GM10248 (cell line): ENCODE data around the gene TNFSF9.
A peak's percentile ranks its signal among the peaks of the same experiment; 100 is the strongest.
"Not testable (repeated sequence)": the region's sequence is repeated elsewhere in the genome, so short reads cannot be mapped to it uniquely, and the experiment has no call there.

Source experiments
- CTCF ChIA-PET: fragments of 300-600 bp; sonication (Branson Sonifier 250); formaldehyde crosslinking; extraction: SDS; loops from one replicate; lab custom pipeline; 2021; ENCODE audit warnings: antibody characterized with exemption; lab: Yijun Ruan, JAX
- POLR2A ChIA-PET: fragments of 350-650 bp; sonication (Branson Sonifier 250); formaldehyde crosslinking; extraction: SDS; loops from one replicate; lab custom pipeline; 2020; ENCODE audit warnings: antibody characterized with exemption; lab: Yijun Ruan, JAX
- DNase-seq: peaks from one replicate; pipeline ENCODE4 v3.0.0; 2012; ENCODE audit errors: extremely low spot score
- TF ChIP-seq, protein P1 (sequence below): IDR thresholded peaks from 2 replicates; pipeline ENCODE4 v1.5.1; 2012; ENCODE audit warnings: mild to moderate bottlenecking, low read depth; ENCODE audit errors: extremely low read depth, missing control alignments, control extremely low read depth

The TNFSF9 gene

GRCh38 chr19:6498294-6499036 is 32.4 kb upstream of the TNFSF9 start:
- no peak for DNase-seq
- POLR2A ChIA-PET = interaction anchor here (0.9 kb wide), 1 partner anchor 32 kb away, joined by 6 read pairs; the partner anchor contains the start of gene TNFSF9
- CTCF ChIA-PET = interaction anchor here (1.4 to 4.6 kb wide), 4 partner anchors 9 to 18 kb away, joined by 4 to 33 read pairs (median 6); partner anchors contain the start of gene DENND1C
- TF ChIP-seq, protein P1, sequence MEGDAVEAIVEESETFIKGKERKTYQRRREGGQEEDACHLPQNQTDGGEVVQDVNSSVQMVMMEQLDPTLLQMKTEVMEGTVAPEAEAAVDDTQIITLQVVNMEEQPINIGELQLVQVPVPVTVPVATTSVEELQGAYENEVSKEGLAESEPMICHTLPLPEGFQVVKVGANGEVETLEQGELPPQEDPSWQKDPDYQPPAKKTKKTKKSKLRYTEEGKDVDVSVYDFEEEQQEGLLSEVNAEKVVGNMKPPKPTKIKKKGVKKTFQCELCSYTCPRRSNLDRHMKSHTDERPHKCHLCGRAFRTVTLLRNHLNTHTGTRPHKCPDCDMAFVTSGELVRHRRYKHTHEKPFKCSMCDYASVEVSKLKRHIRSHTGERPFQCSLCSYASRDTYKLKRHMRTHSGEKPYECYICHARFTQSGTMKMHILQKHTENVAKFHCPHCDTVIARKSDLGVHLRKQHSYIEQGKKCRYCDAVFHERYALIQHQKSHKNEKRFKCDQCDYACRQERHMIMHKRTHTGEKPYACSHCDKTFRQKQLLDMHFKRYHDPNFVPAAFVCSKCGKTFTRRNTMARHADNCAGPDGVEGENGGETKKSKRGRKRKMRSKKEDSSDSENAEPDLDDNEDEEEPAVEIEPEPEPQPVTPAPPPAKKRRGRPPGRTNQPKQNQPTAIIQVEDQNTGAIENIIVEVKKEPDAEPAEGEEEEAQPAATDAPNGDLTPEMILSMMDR = no peak

DNA sequence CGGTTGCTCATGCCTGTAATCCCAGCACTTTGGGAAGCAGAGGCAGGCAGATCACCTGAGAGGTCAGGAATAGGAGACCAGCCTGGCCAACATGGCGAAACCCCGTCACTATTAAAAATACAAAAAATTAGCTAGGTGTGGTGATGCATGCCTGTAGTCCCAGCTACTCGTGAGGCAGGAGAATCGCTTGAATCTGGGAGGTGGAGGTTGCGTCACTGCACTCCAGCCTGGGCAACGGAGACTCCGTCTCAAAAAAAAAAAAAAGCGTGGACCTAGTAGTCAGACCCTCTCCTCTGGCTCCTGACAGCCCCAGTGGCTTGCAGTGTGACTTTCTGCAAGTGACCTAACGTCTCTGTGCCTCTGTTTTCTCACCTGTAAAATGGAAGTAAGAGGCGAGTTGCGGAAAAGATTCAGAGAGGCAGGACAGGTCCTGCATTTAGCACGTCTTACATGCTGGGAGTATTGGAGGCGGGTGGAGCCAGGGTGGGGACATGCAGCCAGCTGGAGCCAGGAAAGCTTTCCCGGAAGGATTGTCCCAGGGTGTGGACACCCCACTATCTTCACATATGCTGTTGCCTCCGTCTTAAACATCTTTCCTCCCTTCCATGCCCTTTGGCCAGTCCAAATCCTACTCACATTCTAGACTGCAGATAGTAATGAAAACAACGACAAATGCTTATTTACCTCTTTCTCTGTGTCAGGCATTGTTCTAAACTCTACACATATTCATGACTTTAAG is 31.6 kb upstream of the TNFSF9 start:
- TF ChIP-seq, protein P1 = no peak
- POLR2A ChIA-PET = interaction anchor here (0.9 kb wide), 1 partner anchor 31 kb away, joined by 6 read pairs; the partner anchor contains the start of gene TNFSF9
- CTCF ChIA-PET = interaction anchor here (1.2 to 4.6 kb wide), 6 partner anchors 9 to 365 kb away, joined by 3 to 33 read pairs (median 6); partner anchors contain the start of gene DENND1C

DNA sequence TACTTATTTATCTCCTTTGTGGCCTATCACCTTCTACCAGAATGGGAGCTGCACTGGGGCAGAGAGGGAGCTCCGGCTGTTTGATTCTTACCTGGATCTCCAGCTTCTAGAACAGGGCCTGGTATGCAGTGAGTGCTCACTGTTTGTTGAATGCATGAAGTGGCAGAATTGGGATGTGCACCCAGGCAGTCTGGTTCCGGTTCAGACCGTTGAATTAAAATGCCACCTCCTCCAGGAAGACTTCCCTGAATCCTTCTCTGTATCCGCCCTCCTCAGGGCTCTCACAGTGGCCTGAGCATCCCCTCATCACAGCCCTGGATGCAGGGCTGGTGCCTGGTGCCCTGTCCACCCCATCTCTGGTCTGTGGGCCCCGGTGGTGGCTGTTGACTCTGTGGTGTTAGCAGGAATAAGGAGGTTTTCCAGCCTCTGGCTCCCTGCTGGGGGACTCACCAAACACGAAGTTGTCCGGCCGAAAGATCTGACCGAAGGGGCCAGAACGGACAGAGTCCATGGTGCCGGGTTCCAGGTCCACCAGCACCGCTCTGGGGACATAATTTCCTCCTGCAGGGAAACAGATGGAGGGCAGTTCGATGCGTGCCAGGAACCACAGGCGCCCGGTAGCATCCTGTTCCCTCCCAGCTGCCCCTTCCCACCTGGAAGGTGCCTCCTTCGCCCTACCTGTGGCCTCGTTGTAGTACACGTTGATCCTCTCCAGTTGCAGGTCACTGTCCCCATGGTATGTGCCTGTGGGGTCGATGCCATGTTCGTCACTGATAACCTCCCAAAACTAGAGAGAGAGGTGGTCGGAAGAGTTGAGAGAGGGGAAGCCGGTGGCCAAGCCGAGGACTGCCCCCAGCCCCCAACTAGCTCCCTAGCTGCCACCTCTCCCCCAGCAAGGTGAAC is 29.7 kb upstream of the TNFSF9 start:
- ChIA-PET CTCF (interaction anchor here (1.0 to 4.6 kb wide), 6 partner anchors 13 to 375 kb away, joined by 3 to 33 read pairs (median 4); partner anchors contain the start of gene DENND1C), POLR2A (interaction anchor here (0.7 kb wide), 1 partner anchor 30 kb away, joined by 4 read pairs; the partner anchor contains the start of gene TNFSF9)
- TF ChIP-seq, protein P1 = no peak
- no peak for DNase-seq

More for the DNA sequence above, 31.6 kb upstream of the TNFSF9 start:
- no peak for DNase-seq

DNA sequence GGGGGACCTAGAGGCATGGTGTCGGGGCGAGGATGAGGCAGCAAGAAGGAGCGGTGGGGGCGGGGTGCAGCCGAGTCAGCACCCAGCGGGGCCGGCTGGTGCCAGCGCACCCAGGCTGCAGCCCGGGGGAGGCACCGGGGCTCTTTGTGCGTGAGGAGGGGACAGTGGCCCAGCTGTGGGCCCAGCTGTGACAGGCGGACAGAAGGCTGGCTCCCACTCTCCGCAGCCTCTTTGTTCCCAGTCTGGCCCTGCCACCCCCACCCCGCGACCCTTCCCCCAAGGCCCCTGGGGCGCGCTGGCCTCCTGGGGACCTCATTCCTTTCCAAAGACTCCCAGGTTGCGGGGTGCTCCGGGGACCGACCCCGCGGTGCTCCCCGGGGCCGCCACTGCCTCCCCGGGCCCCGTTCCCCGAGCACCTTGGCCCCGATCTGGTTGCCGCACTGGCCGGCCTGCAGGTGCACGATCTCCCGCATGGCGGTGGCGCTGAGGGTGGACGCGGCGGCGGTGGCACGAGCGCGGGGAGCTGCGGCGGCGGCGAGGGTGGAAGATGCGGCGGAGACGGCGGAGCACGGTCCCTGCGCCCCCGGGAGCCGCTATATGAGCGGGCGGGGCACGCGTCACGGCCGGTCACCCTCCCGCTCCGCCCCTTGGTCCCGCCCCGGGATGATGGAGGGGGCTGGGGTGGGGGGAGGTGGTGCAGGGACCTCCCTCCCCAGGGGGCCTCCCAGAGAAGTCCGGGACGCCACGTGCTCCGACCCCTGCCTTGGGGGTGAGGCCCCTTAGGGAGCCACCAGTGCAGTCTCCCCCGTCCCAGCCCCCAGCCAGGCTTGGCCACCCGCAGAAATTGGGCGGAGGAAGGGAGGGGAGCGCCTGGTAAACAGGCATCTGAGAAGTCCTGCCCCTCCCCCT is 28.8 kb upstream of the TNFSF9 start, which contains the start of gene TUBB4A:
Gene TUBB4A, minus strand, starts transcription at position 570 of the 909 bp plus-strand sequence. Its CDS starts 97 bp downstream, at position 473.
- TF ChIP-seq, protein P1 = no peak
- CTCF ChIA-PET = interaction anchor here (1.3 to 4.6 kb wide), 6 partner anchors 8 to 376 kb away, joined by 3 to 33 read pairs (median 7); partner anchors contain the start of gene DENND1C
- peak; percentile 77 for DNase-seq
- POLR2A ChIA-PET = interaction anchor here (0.5 kb wide), 1 partner anchor 129 kb away, joined by 6 read pairs; no protein-coding TSS in a partner anchor

GRCh38 chr19:6503407-6504201 is 27.2 kb upstream of the TNFSF9 start:
- ChIA-PET POLR2A (interaction anchor here (0.5 kb wide), 1 partner anchor 30 kb away, joined by 3 read pairs; no protein-coding TSS in a partner anchor), CTCF (interaction anchor here (0.6 to 4.5 kb wide), 11 partner anchors 9 to 378 kb away, joined by 3 to 22 read pairs (median 4); partner anchors contain the start of genes DENND1C and VAV1)
- DNase-seq = no peak
- TF ChIP-seq, protein P1 = no peak

GRCh38 chr19:6508028-6508771 is 22.6 kb upstream of the TNFSF9 start:
- ChIA-PET CTCF (interaction anchor here (0.9 to 4.5 kb wide), 3 partner anchors 9 to 355 kb away, joined by 3 to 22 read pairs (median 9); no protein-coding TSS in a partner anchor), POLR2A (interaction anchor here (1.1 kb wide), 1 partner anchor 23 kb away, joined by 5 read pairs; the partner anchor contains the start of gene TNFSF9)
- DNase-seq = not testable (repeated sequence)
